NCI-H774 (cell line): ENCODE measurements around the gene PRSS3.
"Not testable (repeated sequence)": the region's sequence is repeated elsewhere in the genome, so short reads cannot be mapped to it uniquely, and the experiment has no call there.

ENCODE experiments used
- DNase-seq: peaks from one replicate; lab custom pipeline; 2025; lab: John Stamatoyannopoulos, UW

PRSS3 gene

DNA sequence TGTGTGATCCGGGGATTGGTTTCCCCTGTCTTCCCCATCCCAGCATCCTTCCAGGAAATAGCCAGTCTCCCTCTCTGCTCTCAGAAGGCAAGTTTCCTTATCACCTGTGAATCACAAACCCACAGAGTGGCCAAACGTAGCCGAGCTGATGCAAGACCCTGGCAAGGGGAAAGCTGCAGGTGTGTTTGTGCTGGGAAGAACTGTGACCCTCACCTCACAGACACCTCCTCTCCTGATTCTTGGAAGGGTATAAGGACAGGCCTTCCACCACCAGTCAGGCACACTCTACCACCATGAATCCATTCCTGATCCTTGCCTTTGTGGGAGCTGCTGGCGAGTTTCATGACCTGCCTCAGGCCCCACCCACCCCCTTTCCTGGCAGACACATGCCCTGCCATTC, at the start of gene PRSS3:
Gene PRSS3, plus strand, starts transcription at position 281 of the 400 bp plus-strand sequence. Its CDS starts 13 bp downstream, at position 294.
- DNase-seq, result no peak

DNA sequence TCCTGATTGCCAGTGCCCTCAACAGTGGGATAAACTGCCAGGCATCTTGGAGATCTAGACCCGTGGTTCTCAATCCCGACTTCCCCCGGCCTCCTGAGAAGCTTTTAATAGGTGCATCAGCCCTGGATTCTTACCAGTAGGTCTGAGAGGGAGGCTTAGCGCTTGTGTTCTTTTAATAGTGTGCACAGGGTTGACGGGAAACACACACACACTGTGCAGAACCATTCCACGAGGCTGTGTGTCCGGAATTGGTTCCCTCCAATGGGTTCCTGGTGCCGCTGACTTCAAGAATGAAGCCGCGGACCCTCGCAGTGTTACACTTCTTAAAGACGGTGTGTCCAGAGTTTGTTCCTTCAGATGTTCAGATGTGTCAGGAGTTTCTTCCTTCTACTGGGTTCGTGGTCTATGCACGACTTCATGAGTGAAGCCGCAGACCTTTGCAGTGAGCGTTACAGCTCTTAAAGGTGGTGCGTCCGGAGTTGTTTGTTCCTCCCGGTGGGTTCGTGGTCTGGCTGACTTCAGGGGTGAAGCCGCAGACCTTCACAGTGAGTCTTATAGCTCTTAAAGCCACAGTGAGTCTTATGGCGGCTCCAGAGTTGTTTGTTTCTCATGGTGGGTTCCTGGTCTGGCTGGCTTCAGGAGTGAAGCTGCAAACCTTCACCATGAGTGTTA, 46.6 kb upstream of the PRSS3 start:
- DNase-seq, result no peak

DNA sequence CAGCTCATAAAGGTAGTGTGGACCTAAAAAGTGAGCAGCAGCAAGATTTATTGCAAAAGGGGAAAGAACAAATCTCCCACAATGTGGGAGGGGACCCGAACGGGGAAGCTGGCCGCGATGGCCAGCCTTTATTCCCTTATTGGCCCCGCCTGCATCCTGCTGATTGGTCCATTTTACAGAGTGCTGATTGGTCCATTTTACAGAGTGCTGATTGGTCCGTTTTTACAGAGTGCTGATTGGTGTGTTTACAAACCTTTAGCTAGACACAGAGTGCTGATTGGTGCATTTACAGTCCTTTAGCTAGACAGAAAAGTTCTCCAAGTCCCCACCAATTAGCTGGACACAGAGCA, 46.1 kb upstream of the PRSS3 start:
- DNase-seq, result not testable (repeated sequence)

DNA sequence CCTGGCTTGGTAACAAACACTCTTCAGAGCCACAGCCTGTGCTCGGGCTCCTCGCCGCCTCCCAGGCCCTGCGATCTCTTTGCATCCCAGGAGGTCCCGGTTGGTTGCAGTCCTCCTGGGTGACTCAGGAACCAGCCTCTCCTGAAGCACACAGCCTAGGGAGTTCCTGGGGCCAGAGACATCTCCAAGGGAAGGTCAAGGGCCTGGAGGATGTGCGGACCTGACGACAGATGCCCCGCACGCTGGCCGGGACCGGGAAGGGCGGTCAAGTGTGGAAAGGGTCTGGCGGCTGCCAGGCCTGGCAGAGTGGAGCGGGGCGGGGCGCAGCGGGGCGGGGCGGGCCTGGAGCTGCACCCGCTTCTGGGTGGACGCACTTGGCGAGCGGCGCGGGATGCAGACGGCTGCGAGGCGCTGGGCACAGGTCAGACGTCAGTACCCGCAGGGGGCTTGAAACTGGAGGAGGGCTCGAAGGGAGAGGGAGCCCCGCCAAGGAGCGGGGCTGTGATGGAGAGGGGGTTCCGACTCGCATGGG, 45.0 kb upstream of the PRSS3 start:
- DNase-seq, result no peak

DNA sequence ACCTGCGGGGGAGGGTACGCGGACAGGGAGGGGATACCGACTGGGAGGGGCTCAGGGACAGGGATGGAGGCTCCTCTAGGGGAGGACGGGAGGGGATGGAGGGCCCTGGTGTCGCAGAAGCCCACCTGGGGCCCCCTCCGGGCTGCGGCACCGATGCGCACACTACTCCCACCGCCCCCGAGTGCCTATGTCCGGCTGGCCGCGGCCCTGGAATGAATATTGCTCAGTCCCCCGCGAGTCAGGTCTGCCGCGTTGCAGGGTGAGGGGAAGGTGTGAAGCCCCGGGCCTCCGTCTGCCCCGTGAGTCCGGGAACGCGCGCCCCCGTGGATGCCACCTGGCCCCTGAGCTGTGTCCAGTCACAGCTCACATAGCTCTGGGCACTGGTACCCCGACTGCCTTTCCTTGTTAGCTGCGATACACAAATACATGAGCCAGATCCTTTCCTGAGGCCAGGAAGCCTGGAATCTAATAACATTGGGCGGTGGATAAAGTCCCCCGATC, 44.5 kb upstream of the PRSS3 start:
- DNase-seq, result no peak

DNA sequence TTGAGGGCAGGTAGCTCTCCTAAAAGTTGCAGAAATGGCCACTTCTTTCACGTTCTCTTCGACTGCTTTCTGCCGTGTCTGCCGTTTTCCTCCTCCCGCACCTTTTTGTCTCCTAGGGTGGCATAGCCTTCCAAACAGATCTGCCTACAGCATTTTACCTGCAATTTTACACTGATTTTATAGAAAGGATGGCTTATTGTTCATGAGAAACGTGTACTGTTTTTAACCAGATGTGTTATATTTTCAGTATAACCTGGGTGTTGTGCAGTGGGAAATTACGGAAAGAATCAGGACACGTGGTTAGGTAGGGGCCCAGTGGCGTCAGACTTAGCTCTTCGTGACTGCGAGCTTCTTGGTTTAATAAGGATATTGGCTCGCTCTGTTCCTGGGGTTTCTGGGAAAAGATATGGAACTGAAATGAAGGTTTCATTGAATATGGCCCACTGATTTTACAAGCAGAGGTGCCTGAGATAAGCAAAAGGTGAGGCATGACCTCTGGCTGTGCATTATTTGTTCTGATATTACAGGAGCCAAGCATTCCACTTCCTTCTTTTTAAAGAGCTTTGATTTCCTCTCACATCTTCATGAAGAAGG, 43.7 kb upstream of the PRSS3 start:
- no peak for DNase-seq

DNA sequence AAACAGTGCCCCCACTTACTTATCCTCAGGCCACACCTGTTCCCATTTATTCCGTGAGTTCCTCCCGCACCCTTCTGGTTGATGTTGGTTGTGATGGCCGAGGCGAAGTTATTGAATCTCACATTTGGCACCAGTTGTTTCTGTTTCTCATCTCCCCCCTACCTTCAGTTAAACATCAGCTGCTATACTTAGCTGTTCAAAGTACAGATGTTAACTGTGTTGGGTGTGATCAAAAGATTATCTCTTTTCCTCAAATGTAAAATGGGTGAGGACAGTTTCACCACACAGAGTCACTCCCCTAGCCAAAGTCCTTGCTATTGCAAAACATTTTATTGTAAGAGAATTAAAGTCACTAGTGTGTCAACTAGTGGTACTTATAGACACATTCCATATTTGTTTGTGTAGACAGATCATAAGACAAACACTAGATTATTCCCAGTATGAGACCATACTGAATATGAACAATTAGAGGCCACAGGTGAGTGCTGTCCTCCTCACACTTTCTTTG, 43.2 kb upstream of the PRSS3 start:
- no peak for DNase-seq

DNA sequence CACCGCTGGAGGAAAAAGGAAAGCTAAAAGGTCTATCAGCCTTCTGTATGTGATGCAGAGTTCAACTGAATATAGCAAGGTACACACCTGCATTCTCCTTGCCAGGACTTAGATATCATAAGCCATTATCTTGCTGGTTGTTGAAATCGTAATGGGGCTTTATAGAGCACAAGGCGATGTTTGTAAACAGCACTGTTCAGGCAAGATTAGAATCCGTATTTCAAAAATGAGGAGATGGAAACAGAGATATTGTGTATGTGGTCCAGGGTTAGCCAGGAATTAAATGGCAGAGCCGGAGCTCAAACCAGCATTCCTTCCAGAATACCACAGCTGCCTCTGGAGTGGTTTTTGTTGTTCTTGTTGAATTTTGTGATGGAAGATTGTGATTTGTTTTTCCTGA, 42.6 kb upstream of the PRSS3 start:
- DNase-seq, result not testable (repeated sequence)

DNA sequence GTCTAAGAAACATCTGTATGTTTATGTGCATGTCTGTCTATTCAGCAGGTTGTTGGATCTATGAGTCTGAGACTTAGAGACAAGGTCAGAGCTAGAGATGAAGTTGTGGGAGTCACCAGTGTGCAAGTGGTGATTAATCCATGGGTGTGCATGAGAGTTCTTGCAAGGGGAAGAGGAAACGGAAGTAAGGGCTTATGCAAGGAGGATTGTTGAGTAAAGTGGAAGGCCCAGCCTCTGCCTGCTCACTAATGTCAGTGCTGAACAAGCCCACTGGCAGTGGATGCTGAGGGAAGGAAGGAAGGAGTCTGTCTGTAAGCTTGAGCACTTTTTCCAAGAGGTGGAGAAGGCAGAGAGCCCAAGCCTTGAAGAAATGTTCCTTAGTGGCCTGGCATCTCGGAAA, 35.7 kb upstream of the PRSS3 start:
- DNase-seq, result not testable (repeated sequence)

DNA sequence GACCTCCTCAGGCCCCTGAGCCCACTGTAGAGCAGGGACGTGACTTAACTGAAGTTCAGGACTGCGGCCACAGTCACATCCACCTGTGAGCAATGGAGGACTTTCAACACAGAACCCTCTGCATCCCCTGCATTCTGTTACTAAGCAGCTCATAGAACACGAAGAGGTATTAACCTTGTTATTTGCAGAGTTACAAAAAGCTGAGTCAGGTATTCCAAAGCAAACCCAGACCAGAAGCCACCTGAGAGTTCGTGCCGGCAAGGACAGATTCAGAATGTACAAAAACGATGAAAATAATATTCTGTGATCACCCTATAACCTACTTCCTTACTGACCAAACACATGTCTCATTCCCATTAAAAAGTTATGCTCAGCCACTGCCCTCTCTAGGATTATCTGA, 33.0 kb upstream of the PRSS3 start:
- no peak for DNase-seq

DNA sequence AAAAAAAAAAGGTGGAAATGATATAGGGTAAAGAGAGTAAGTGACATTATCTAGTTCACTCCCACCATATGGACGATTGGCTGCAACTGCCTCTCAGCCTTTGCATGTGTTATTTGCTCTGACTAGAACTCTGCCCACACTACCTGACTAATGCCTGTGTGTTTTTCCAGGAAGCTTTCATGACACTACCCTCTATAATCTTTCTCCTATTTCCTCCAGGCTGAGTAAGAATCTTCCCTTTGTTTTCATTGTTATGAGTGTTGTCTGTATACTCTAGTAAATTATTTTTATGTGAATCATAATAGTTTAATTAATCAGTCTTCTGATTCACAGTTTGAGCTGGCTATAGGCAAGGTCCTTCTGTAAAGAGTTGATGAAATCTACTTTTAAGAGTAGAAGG, 31.7 kb upstream of the PRSS3 start:
- not testable (repeated sequence) for DNase-seq

DNA sequence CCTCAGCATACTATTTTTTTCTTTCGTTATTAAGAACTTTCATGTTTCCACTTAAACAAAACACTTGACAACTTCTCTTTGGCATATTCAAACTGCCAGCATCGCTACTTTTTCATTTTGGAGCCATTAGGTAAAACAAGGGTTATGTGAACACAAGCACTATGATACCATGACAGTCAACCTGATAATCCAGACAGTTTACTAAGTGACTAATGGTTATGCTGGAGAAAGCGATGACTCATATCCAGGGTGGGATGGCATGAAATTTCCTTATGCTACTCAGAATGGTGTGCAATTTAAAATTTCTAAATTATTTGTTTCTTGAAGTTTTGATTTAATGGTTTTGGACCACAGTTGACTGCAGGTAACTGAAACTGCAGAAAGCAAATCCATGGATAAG, 29.9 kb upstream of the PRSS3 start:
- DNase-seq, result no peak

DNA sequence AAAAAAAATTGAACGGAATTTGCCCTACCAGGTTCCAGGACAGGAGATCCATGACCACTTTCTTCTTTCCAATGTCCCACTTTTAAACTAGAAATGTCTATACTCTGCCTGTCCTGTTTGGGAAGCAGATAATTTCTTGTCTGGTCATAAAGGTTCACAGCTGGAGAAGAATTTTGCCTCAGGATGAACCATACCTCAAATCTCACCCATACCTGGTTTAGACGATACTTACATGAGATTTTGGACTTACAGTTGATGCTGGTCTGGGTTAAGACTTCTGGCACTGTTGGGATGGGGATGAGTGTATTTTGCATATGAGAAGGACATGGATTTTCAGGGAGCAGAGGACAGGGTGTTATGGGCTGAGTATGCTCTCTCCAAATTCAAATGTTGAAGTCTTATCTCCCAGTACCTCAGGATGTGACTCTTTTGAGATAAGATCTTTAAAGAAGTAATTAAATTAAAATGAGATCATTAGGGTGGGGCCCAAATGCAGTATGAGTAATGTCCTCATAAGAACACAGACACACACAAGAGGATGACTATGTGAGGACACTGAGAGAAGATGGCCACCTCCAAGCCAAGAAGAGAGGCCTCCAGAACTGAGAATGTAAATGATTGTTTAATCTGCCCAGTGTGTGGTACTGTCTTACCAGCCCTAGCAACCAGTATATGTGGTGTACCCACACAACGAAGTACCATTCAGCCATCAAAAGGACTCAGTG, 25.0 kb upstream of the PRSS3 start:
- DNase-seq, result not testable (repeated sequence)

DNA sequence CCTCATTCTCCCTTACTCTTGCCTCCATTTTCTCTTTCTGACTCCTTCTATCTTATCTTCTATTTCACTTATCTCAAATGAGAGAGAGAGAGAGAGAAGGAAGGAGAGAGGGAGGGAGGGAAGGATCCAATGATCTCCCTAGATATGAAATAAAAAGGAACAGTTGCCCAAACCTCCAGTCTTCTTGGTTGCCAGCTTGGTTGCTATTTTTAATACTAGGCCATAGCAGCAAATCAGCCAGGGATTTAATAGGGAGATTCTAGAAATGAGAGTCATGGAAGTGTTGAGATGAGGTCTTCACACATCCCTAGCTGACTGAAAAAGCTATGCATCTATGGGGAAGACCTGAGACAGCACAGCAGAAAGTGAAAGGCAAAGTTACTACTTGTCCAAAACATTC, 22.2 kb upstream of the PRSS3 start:
- not testable (repeated sequence) for DNase-seq

DNA sequence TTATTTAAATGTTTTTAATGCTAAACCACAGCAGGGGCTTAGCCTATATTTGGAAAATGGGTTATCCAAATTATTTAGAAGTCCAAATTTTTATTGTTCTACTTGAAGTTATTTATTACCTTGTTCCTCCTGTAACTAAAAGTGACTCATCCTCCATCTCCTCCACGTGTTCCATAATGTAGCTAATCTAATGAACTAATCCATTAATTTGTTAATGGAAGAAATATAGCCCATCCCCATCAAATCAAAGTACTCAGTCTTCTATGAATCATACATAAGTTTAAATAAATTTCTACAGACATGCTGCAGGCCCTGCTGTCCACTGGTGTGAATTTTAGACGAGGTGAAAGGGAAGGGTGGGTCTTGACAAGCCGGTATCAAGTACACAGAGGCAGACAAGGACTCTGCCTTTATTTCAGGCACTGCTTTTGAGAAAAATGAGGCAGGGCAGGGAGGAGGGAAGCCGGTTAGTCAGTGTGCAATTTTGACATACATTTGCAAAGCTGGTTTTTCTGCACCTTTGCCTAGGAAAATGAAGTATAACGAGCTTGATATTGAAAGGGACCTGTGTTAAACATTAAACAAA, 21.2 kb upstream of the PRSS3 start:
- DNase-seq, result not testable (repeated sequence)

DNA sequence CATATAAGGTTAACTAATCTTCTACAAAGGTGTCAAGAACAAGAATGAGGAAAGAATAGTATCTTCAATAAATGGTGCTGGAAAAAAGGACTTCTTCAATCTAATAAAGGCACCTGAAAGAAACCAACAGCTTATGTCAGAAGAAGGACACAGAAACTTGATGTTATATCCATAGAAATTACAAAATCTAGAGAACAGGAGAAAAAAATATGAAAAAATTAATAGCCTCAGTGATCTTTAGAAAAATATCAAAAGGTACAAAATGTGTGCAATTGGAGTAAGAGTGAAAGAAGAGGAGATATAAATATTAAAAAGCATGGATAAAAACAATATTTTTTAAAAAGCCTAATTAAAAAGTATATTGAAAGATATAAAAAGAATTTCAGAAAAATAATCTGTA, 18.8 kb upstream of the PRSS3 start:
- no peak for DNase-seq

DNA sequence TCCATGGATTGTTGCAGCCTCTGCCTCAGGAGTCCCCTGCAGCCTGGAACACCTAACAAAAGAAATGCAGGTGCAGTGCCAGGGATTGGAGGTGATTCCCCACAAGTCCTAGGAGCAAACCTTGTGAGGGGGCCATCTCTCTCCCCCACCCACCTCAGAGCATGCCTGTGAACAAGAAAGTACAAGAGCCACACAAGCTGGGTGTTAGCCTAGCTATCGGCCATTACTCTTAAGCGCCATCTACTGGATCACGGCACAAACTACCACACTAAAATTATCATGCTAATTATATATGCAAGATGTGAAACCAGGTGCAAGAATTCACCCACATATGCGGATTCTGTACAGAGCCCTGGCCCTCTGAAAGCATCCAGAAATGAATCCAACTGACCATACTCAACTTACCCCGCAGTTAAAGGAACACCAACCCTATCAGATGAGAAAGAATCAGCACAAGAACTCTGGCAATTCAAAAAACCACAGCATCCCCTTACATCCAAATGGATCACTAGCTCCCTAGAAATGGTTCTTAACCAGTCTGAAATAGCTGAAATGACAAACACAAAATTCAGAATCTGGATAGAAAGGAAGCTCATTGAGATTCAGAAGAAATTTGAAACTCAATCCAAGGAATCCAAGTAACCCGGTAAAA, 16.5 kb upstream of the PRSS3 start:
- DNase-seq, result peak; percentile 63

DNA sequence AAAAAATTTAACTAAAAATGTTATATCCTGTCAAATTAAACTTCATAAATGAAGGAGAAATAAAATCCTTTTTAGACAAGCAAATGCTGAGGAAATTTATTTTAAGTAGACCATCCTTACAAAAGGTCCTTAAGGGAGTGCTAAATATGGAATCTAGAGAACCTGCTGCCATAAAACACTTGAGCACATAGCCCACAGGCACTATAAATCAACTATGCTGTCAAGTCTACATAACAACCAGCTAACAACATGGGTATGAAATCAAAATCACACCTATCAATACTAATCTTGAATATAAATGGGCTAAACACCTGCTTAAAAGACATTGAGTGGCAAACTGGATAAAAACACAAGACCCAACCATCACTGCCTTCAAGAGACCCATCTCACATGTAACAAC, 15.1 kb upstream of the PRSS3 start:
- no peak for DNase-seq

DNA sequence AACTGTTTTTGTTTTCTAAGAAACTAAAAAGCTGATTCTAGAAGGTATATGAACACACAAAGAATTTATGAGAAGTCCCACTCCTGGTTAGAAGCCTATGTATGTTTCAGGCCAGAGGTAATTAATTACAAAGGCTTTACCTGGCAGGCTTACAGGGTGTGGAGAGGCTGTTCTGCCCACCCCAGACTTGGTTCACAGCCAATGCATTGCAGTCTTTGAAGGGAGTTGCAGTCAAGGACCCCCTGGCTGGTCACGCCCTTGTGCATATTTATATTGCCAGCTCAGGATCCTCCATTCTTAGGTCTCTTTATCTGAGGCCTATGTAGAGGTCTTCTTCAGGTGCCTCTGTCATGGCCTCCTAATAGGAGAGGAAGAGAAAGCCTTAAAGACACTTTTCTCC, 13.6 kb upstream of the PRSS3 start:
- DNase-seq, result no peak

DNA sequence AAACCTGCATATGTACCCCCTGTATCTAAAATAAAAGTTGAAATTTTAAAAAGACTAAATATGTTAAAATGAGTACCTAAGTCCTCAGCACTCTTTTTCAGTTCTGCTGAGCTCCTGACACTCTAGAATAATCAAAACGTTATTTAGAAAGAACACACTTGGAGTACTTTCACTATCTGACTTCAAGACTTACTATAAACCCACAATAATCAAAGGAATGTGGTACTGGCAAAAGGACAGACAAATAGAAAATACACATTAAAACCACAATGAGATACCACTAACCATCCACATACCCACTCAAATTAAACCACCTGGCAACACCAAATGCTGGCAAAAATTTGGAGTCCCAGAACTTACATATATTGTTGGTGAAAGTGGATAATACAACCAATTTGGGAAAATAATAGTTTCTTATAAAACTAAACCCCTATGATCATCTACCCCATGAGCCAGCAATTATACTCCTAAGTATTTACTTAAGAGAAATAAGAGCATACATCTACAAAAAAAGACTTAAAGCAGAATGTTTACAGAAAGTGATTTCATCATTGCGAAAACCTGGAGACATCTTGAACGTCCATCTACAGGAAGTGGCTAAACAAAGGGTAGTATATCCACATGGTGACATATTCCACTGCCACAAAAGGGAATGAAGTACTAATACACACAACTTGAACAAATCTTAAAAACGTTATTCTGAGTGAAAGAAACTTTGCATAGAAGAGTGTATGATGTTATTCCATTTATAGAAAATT, 12.8 kb upstream of the PRSS3 start:
- DNase-seq, result no peak

DNA sequence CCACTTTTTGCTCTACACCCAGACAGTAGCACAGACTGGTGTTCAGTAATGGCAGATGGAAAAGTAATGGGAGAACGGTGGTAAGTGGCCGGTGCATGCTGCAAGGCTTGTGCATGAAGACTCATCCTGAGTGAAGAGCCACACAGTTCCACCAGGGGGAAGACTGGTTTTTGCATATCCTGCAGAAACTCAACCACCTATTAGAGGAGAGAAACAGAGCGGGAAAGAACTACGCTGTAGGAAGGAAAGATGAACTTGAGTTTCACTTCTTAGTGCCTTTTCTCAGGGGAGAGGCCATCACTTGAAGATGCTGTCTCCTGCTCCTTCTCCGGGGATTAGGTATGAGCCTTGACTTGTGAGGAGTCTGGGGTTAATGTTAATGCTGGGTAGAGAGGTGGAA, 9.4 kb upstream of the PRSS3 start:
- no peak for DNase-seq
